ENCODE results near the gene IL23A.

GRCh38 chr12:56308714-56309113 is 30.0 kb upstream of the IL23A start:
- TF ChIP-seq CTCF (conservative IDR thresholded peaks at IDR 0.05 in 1 of 2, IDR thresholded peaks at IDR 0.05 in 1 of 2; ENCODE audit: extremely low read depth in 1 of 2, insufficient read depth in 1 of 2, low read depth in 1 of 2, low read length in 2 of 2) (no peak), EZH2 (IDR thresholded peaks at IDR 0.05; ENCODE audit: borderline replicate concordance, low read length) (no peak)
